CD4-positive, alpha-beta T cell (primary cell): ENCODE data around the gene WWOX. TPM values are rescaled to one million over a fixed set of nuclear protein-coding genes. Genes with fewer than 3 reads are reported as not detected.

Experiments
- ATAC-seq: fragments of 200-7000 bp; cut with Tn5 transposase; one replicate; pipeline ENCODE4 v1.10.0; 2022; ENCODE audit warnings: mild to moderate bottlenecking; ENCODE audit not compliant: poor library complexity
- CTCF ChIA-PET: fragments of 350-600 bp; sonication (Branson Sonifier 250); formaldehyde crosslinking; loops from one replicate; lab custom pipeline; 2021; ENCODE audit warnings: antibody characterized with exemption, inconsistent platforms; lab: Charles Lee
- POLR2A ChIA-PET: fragments of 350-600 bp; sonication (Branson Sonifier 250); formaldehyde crosslinking; loops from one replicate; lab custom pipeline; 2021; ENCODE audit warnings: antibody characterized with exemption, inconsistent platforms; lab: Charles Lee
- DNase-seq, 14 experiments: peaks; one replicate each; pipeline ENCODE4 v3.0.0-alpha.2; 2013 to 2020; ENCODE audit warnings: mixed read lengths in 2 of 14
- H3K27ac ChIP-seq, 2 donors: one replicate each; pipeline versions ENCODE4 v1.5.1 to v1.7.0; 2013; ENCODE audit warnings: low read length in 2 of 2, low read depth in 1 of 2, mild to moderate bottlenecking in 1 of 2
- H3K27me3 ChIP-seq, 2 experiments: 1 replicate in 1 of 2; 2 replicates in 1 of 2; pipeline versions ENCODE4 v1.6.1 to v1.7.0; 2013; ENCODE audit warnings: low read length in 2 of 2, control low read depth in 1 of 2, mild to moderate bottlenecking in 1 of 2, moderate library complexity in 1 of 2; ENCODE audit not compliant: insufficient read depth in 2 of 2, control insufficient read depth in 1 of 2
- H3K36me3 ChIP-seq: one replicate; pipeline ENCODE4 v1.6.1; 2013; ENCODE audit warnings: low read length, control low read depth; ENCODE audit not compliant: insufficient read depth
- H3K4me1 ChIP-seq: one replicate; pipeline ENCODE4 v1.6.1; 2013; ENCODE audit warnings: low read length, control low read depth; ENCODE audit not compliant: insufficient read depth
- H3K4me3 ChIP-seq: one replicate; pipeline ENCODE4 v1.5.1; 2013; ENCODE audit warnings: mild to moderate bottlenecking, low read length, moderate library complexity
- H3K9me3 ChIP-seq, 2 experiments: 1 replicate in 1 of 2; 2 replicates in 1 of 2; pipeline versions ENCODE4 v1.6.1 to v1.7.0; 2013; ENCODE audit warnings: low read length in 2 of 2, mild to moderate bottlenecking in 2 of 2, control low read depth in 1 of 2, moderate library complexity in 1 of 2; ENCODE audit not compliant: control insufficient read depth in 1 of 2, insufficient read depth in 1 of 2
- H3K27ac Mint-ChIP-seq: one replicate; pipeline ENCODE4 v1.8.0; 2020; ENCODE audit warnings: mixed read lengths
- H3K27me3 Mint-ChIP-seq: one replicate; pipeline ENCODE4 v1.8.0; 2021; ENCODE audit warnings: mixed read lengths
- H3K36me3 Mint-ChIP-seq: one replicate; pipeline ENCODE4 v1.8.0; 2021; ENCODE audit warnings: low read depth, mixed read lengths
- H3K4me1 Mint-ChIP-seq: one replicate; pipeline ENCODE4 v1.8.0; 2021; ENCODE audit warnings: low read depth, mixed read lengths
- H3K4me3 Mint-ChIP-seq: one replicate; pipeline ENCODE4 v1.8.0; 2020; ENCODE audit warnings: mild to moderate bottlenecking, mixed read lengths
- H3K9me3 Mint-ChIP-seq: one replicate; pipeline ENCODE4 v1.8.0; 2020; ENCODE audit warnings: mixed read lengths
- CTCF ChIP-seq: fragments of 200-600 bp; IDR thresholded peaks from one replicate; pipeline ENCODE4 v1.8.0; 2022; ENCODE audit warnings: antibody characterized with exemption, mild to moderate bottlenecking
- intact Hi-C, 2 experiments: fragments of 100-400 bp; cut with DNase I in 1 of 2; cut with micrococcal nuclease in 1 of 2; formaldehyde crosslinking; loops; one replicate each; pipeline versions ENCODE4 v1.15.1 to v1.9.0; 2023 to 2025; cut with DNase I, micrococcal nuclease
- total RNA-seq, 174 experiments: library from RNA in 2 of 174; stranded (reverse) in 2 of 174; gene quantifications; one replicate each; pipeline ENCODE4 v1.2.3 and lab custom pipeline; 2021 to 2026

The WWOX gene
- total RNA-seq, 2 experiments from 2014 or later, result 19.3 to 21.7 TPM

GRCh38 chr16:78942625-78943245 lies 843.3 kb downstream of the WWOX start:
- no peak overlapping the region for H3K27ac ChIP-seq
- ChIA-PET CTCF (no interaction called here), POLR2A (interaction anchor here (1.5 kb wide), 1 partner anchor 10 kb away, joined by 3 read pairs; no protein-coding TSS in a partner anchor)
- no peaks in the 10 kb centered on the region for H3K4me1 Mint-ChIP-seq
- no peaks in the 10 kb centered on the region for H3K9me3 ChIP-seq
- H3K9me3 Mint-ChIP-seq, result no peaks in the 10 kb centered on the region
- TF ChIP-seq CTCF, result no peak
- ATAC-seq (no peak), DNase-seq (no peak)
- no peaks in the 10 kb centered on the region for H3K27me3 Mint-ChIP-seq
- intact Hi-C loops, result no loop called here
- no peaks in the 10 kb centered on the region for H3K36me3 Mint-ChIP-seq
- H3K27me3 ChIP-seq, result no peaks in the 10 kb centered on the region
- no peaks in the 10 kb centered on the region for H3K36me3 ChIP-seq
- no peak overlapping the region for H3K4me3 Mint-ChIP-seq
- no peak overlapping the region for H3K27ac Mint-ChIP-seq
- no peaks in the 10 kb centered on the region for H3K4me1 ChIP-seq
- H3K4me3 ChIP-seq, result no peak overlapping the region

- DNase-seq (no peak), ATAC-seq (no peak)
- no peaks in the 10 kb centered on the region for H3K36me3 ChIP-seq
- Mint-ChIP-seq H3K27ac (no peak overlapping the region), H3K27me3 (no peaks in the 10 kb centered on the region), H3K4me3 (no peak overlapping the region), H3K9me3 (no peaks in the 10 kb centered on the region), H3K36me3 (no peaks in the 10 kb centered on the region), H3K4me1 (no peaks in the 10 kb centered on the region)
- ChIA-PET POLR2A (no interaction called here), CTCF (no interaction called here)
- no peaks in the 10 kb centered on the region for H3K4me1 ChIP-seq
- H3K27ac ChIP-seq, result no peak overlapping the region
- intact Hi-C loops, result no loop called here
- no peak overlapping the region for H3K4me3 ChIP-seq
- TF ChIP-seq CTCF, result no peak
- no peaks in the 10 kb centered on the region for H3K9me3 ChIP-seq
- H3K27me3 ChIP-seq, result no peaks in the 10 kb centered on the region
Observed at GRCh38 chr16:78945336-78945735, 845.9 kb downstream of the WWOX start.

GRCh38 chr16:78946556-78946955 lies 847.1 kb downstream of the WWOX start:
- ChIA-PET CTCF (no interaction called here), POLR2A (no interaction called here)
- Histone ChIP-seq H3K36me3 (no peaks in the 10 kb centered on the region), H3K4me3 (no peak overlapping the region), H3K27me3 (no peaks in the 10 kb centered on the region), H3K4me1 (no peaks in the 10 kb centered on the region), H3K27ac (no peak overlapping the region), H3K9me3 (no peaks in the 10 kb centered on the region)
- H3K9me3 Mint-ChIP-seq, result no peaks in the 10 kb centered on the region
- TF ChIP-seq CTCF, result no peak
- no peak overlapping the region for H3K27ac Mint-ChIP-seq
- DNase-seq, result no peak
- H3K36me3 Mint-ChIP-seq, result no peaks in the 10 kb centered on the region
- H3K27me3 Mint-ChIP-seq, result no peaks in the 10 kb centered on the region
- H3K4me1 Mint-ChIP-seq, result no peaks in the 10 kb centered on the region
- H3K4me3 Mint-ChIP-seq, result no peak overlapping the region
- no peak for ATAC-seq
- intact Hi-C loops, result no loop called here
